ENCODE data around the gene CDH13. TPM values are rescaled to one million over a fixed set of nuclear protein-coding genes. Genes with fewer than 3 reads are reported as not detected.

Gene CDH13
- total and polyA plus RNA-seq, 10 of the 15 experiments (the other 5 are each of a cell fraction or from before 2014, with no cell fraction given): under 0.01 to 0.05 TPM; not detected in 8

- TF ChIP-seq, protein P1, sequence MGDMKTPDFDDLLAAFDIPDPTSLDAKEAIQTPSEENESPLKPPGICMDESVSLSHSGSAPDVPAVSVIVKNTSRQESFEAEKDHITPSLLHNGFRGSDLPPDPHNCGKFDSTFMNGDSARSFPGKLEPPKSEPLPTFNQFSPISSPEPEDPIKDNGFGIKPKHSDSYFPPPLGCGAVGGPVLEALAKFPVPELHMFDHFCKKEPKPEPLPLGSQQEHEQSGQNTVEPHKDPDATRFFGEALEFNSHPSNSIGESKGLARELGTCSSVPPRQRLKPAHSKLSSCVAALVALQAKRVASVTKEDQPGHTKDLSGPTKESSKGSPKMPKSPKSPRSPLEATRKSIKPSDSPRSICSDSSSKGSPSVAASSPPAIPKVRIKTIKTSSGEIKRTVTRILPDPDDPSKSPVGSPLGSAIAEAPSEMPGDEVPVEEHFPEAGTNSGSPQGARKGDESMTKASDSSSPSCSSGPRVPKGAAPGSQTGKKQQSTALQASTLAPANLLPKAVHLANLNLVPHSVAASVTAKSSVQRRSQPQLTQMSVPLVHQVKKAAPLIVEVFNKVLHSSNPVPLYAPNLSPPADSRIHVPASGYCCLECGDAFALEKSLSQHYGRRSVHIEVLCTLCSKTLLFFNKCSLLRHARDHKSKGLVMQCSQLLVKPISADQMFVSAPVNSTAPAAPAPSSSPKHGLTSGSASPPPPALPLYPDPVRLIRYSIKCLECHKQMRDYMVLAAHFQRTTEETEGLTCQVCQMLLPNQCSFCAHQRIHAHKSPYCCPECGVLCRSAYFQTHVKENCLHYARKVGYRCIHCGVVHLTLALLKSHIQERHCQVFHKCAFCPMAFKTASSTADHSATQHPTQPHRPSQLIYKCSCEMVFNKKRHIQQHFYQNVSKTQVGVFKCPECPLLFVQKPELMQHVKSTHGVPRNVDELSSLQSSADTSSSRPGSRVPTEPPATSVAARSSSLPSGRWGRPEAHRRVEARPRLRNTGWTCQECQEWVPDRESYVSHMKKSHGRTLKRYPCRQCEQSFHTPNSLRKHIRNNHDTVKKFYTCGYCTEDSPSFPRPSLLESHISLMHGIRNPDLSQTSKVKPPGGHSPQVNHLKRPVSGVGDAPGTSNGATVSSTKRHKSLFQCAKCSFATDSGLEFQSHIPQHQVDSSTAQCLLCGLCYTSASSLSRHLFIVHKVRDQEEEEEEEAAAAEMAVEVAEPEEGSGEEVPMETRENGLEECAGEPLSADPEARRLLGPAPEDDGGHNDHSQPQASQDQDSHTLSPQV (IDR thresholded peaks at IDR 0.05): no peak
- TF ChIP-seq NKRF (conservative IDR thresholded peaks at IDR 0.05) (no peak), ZBTB33 (IDR thresholded peaks at IDR 0.05) (no peak), NR2C1 (IDR thresholded peaks at IDR 0.05) (no peak), CHD2 (IDR thresholded peaks at IDR 0.05; ENCODE audit: borderline replicate concordance, low read depth, low read length) (no peak), RB1 (IDR thresholded peaks at IDR 0.05; ENCODE audit: borderline replicate concordance) (no peak)
Measured at GRCh38 chr16:82995286-82995923, 368.6 kb downstream of the CDH13 start (continued).
